NOMO-1 treated with DMSO at 0.1 percent for 48 hours (cell line): Measurements from ENCODE around the gene MUL1.
A peak's percentile ranks its signal among the peaks of the same experiment; 100 is the strongest.
"Not testable (repeated sequence)": the region's sequence is repeated elsewhere in the genome, so short reads cannot be mapped to it uniquely, and the experiment has no call there.

Experiments used
- DNase-seq: peaks from one replicate; lab custom pipeline; 2025; ENCODE audit not compliant: unreplicated experiment; lab: John Stamatoyannopoulos, UW

The MUL1 gene

GRCh38 chr1:20507564-20508410, at the start of gene MUL1:
Gene MUL1, minus strand, starts transcription at chr1:20508151. Its CDS starts 127 bp downstream, at chr1:20508024.
- peak; percentile 82 for DNase-seq

GRCh38 chr1:20555758-20556120, 47.8 kb upstream of the MUL1 start:
- DNase-seq, result no peak

GRCh38 chr1:20555025-20555757, 47.2 kb upstream of the MUL1 start:
- no peak for DNase-seq

- no peak for DNase-seq
Observed at GRCh38 chr1:20552728-20553445, 44.9 kb upstream of the MUL1 start.

GRCh38 chr1:20551945-20552727, 44.2 kb upstream of the MUL1 start, which contains the start of gene FAM43B:
Gene FAM43B, plus strand, starts transcription at chr1:20552573. Its CDS starts 401 bp downstream, at chr1:20552974.
- no peak for DNase-seq

- DNase-seq, result no peak
Observed at GRCh38 chr1:20551161-20551560, 43.2 kb upstream of the MUL1 start.

- DNase-seq, result no peak
Observed at GRCh38 chr1:20546637-20547036, 38.7 kb upstream of the MUL1 start.

GRCh38 chr1:20540281-20540680, 32.3 kb upstream of the MUL1 start:
- no peak for DNase-seq

- DNase-seq, result no peak
Observed at GRCh38 chr1:20538760-20539551, 31.0 kb upstream of the MUL1 start.

- DNase-seq, result no peak
Observed at GRCh38 chr1:20538227-20538626, 30.3 kb upstream of the MUL1 start.

GRCh38 chr1:20534659-20535417, 26.9 kb upstream of the MUL1 start:
- DNase-seq, result no peak

- DNase-seq, result no peak
Observed at GRCh38 chr1:20533635-20534034, 25.7 kb upstream of the MUL1 start.

GRCh38 chr1:20530901-20531300, 22.9 kb upstream of the MUL1 start:
- no peak for DNase-seq

- DNase-seq, result no peak
Observed at GRCh38 chr1:20530306-20530705, 22.4 kb upstream of the MUL1 start.

- no peak for DNase-seq
Observed at GRCh38 chr1:20528221-20528620, 20.3 kb upstream of the MUL1 start.

- DNase-seq, result no peak
Observed at GRCh38 chr1:20526267-20526666, 18.3 kb upstream of the MUL1 start.

- DNase-seq, result peak; percentile 57
Observed at GRCh38 chr1:20521960-20522861, 14.3 kb upstream of the MUL1 start.

GRCh38 chr1:20519609-20520262, 11.8 kb upstream of the MUL1 start:
- not testable (repeated sequence) for DNase-seq
